Measurements from ENCODE around the gene GANAB.

The GANAB gene

DNA sequence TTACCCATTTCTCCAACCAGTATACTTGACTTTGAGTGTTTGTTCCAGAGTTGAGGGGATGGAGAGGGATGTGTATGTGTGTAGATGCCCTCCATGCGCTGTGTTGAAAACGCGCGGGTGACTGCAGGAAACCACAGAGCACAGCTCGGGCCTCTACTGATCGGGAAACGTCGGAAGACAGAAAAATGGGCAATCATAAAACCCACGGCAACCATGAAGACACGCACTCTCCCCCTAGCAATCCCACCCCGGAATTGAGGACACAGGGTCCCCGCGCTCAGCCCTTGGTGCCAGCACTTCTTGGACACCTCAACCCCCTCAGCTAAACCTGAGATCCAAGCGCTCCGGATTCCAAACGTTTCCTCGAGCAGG, 24.8 kb upstream of the GANAB start:
- H2BK120ac ChIP-seq (ENCODE audit: low read depth, low read length): no peak overlapping the region
- H3K56ac ChIP-seq (ENCODE audit: low read length): peak overlapping the region; percentile 100
- H3K23ac ChIP-seq (ENCODE audit: low read length): no peak overlapping the region
- H4K8ac ChIP-seq (ENCODE audit: low read depth, low read length): no peak overlapping the region
- peak overlapping the region; percentile 72 for H3K4me3 ChIP-seq (ENCODE audit: low read length)
- no peak overlapping the region for H2BK15ac ChIP-seq (replicated peaks; ENCODE audit: low read depth)
- H4K5ac ChIP-seq (ENCODE audit: low read length): peak overlapping the region; percentile 71
- peaks cover 12% of the 10 kb centered on the region for H3K79me1 ChIP-seq (ENCODE audit: low read length)
- no peak overlapping the region for H2AK5ac ChIP-seq (ENCODE audit: low read length)
- H3K27me3 ChIP-seq (ENCODE audit: insufficient read depth, low read length, poor library complexity): no peaks in the 10 kb centered on the region
- DNase-seq: no peak
- no peaks in the 10 kb centered on the region for H3K4me1 ChIP-seq (ENCODE audit: control insufficient read depth, low read depth, low read length)
- H3K36me3 ChIP-seq (ENCODE audit: control insufficient read depth, insufficient read depth, low read length): peaks cover under 1% of the 10 kb centered on the region
- no CpG with 5 or more reads among the region's 17 CpGs for whole genome bisulfite sequencing (ENCODE audit: extremely low coverage, insufficient coverage, low lambda C conversion rate)
- no peak overlapping the region for H2BK5ac ChIP-seq (ENCODE audit: low read length)
- peaks cover 17% of the 10 kb centered on the region for H3K79me2 ChIP-seq (ENCODE audit: control insufficient read depth, insufficient read depth, low read length)
- peak overlapping the region; percentile 87 for H3K4ac ChIP-seq (ENCODE audit: low read depth, low read length)
- peak overlapping the region; percentile 87 for H3K27ac ChIP-seq (ENCODE audit: low read depth, low read length)
- H3K18ac ChIP-seq (ENCODE audit: low read length): peak overlapping the region; percentile 51
- peak overlapping the region; percentile 70 for H3K4me2 ChIP-seq (ENCODE audit: low read length)
- peak overlapping the region; percentile 98 for H3K9ac ChIP-seq (ENCODE audit: low read length)

- no peak overlapping the region for H3K4me3 ChIP-seq (ENCODE audit: low read length)
- H3K56ac ChIP-seq (ENCODE audit: low read length): peak overlapping the region; percentile 30
- no peak overlapping the region for H3K27ac ChIP-seq (ENCODE audit: low read depth, low read length)
- WGBS (ENCODE audit: extremely low coverage, insufficient coverage, low lambda C conversion rate): no CpG with 5 or more reads among the region's 4 CpGs
- peaks cover 28% of the 10 kb centered on the region for H3K79me2 ChIP-seq (ENCODE audit: control insufficient read depth, insufficient read depth, low read length)
- no peaks in the 10 kb centered on the region for H3K36me3 ChIP-seq (ENCODE audit: control insufficient read depth, insufficient read depth, low read length)
- no peak overlapping the region for H3K23ac ChIP-seq (ENCODE audit: low read length)
- no peak overlapping the region for H2BK120ac ChIP-seq (ENCODE audit: low read depth, low read length)
- no peak overlapping the region for H2AK5ac ChIP-seq (ENCODE audit: low read length)
- H3K4me1 ChIP-seq (ENCODE audit: control insufficient read depth, low read depth, low read length): no peaks in the 10 kb centered on the region
- no peaks in the 10 kb centered on the region for H3K27me3 ChIP-seq (ENCODE audit: insufficient read depth, low read length, poor library complexity)
- H3K4me2 ChIP-seq (ENCODE audit: low read length): no peak overlapping the region
- no peak overlapping the region for H3K18ac ChIP-seq (ENCODE audit: low read length)
- no peak overlapping the region for H3K4ac ChIP-seq (ENCODE audit: low read depth, low read length)
- H4K5ac ChIP-seq (ENCODE audit: low read length): no peak overlapping the region
- no peak overlapping the region for H2BK15ac ChIP-seq (replicated peaks; ENCODE audit: low read depth)
- peaks cover 13% of the 10 kb centered on the region for H3K79me1 ChIP-seq (ENCODE audit: low read length)
- peak; percentile 52 for DNase-seq
- peak overlapping the region; percentile 19 for H3K9ac ChIP-seq (ENCODE audit: low read length)
- H2BK5ac ChIP-seq (ENCODE audit: low read length): no peak overlapping the region
- no peak overlapping the region for H4K8ac ChIP-seq (ENCODE audit: low read depth, low read length)
These were observed 23.2 kb upstream of the GANAB start for GRCh38 chr11:62669420-62670161.

- Histone ChIP-seq H4K8ac (ENCODE audit: low read depth, low read length) (no peak overlapping the region), H3K4ac (ENCODE audit: low read depth, low read length) (no peak overlapping the region), H3K27me3 (ENCODE audit: insufficient read depth, low read length, poor library complexity) (no peaks in the 10 kb centered on the region), H2BK5ac (ENCODE audit: low read length) (no peak overlapping the region), H3K4me1 (ENCODE audit: control insufficient read depth, low read depth, low read length) (no peaks in the 10 kb centered on the region), H2BK120ac (ENCODE audit: low read depth, low read length) (no peak overlapping the region), H2BK15ac (replicated peaks; ENCODE audit: low read depth) (no peak overlapping the region), H3K36me3 (ENCODE audit: control insufficient read depth, insufficient read depth, low read length) (peaks cover 1% of the 10 kb centered on the region), H3K9ac (ENCODE audit: low read length) (peak overlapping the region; percentile 96), H3K4me3 (ENCODE audit: low read length) (no peak overlapping the region), H2AK5ac (ENCODE audit: low read length) (no peak overlapping the region), H3K79me2 (ENCODE audit: control insufficient read depth, insufficient read depth, low read length) (peaks cover 33% of the 10 kb centered on the region), H3K79me1 (ENCODE audit: low read length) (peaks cover 13% of the 10 kb centered on the region), H3K56ac (ENCODE audit: low read length) (no peak overlapping the region), H3K18ac (ENCODE audit: low read length) (no peak overlapping the region), H3K27ac (ENCODE audit: low read depth, low read length) (no peak overlapping the region), H3K23ac (ENCODE audit: low read length) (no peak overlapping the region), H4K5ac (ENCODE audit: low read length) (no peak overlapping the region), H3K4me2 (ENCODE audit: low read length) (no peak overlapping the region)
- DNase-seq: no peak
- no CpG with 5 or more reads among the region's 2 CpGs for WGBS (ENCODE audit: extremely low coverage, insufficient coverage, low lambda C conversion rate)
These were observed 21.0 kb upstream of the GANAB start for GRCh38 chr11:62667460-62667859.

- H3K4me3 ChIP-seq (ENCODE audit: low read length): peak overlapping the region; percentile 80
- WGBS (ENCODE audit: extremely low coverage, insufficient coverage, low lambda C conversion rate): no CpG with 5 or more reads among the region's 16 CpGs
- DNase-seq: no peak
These were observed 20.0 kb upstream of the GANAB start for GRCh38 chr11:62666259-62666926.

GRCh38 chr11:62665599-62666258, 19.3 kb upstream of the GANAB start:
- Histone ChIP-seq H3K4me2 (ENCODE audit: low read length) (peak overlapping the region; percentile 69), H3K18ac (ENCODE audit: low read length) (peak overlapping the region; percentile 94), H2BK5ac (ENCODE audit: low read length) (peak overlapping the region; percentile 48), H2AK5ac (ENCODE audit: low read length) (peak overlapping the region; percentile 20), H3K23ac (ENCODE audit: low read length) (peak overlapping the region; percentile 54), H4K8ac (ENCODE audit: low read depth, low read length) (peak overlapping the region; percentile 42), H3K27ac (ENCODE audit: low read depth, low read length) (peak overlapping the region; percentile 73), H3K79me1 (ENCODE audit: low read length) (peaks cover 15% of the 10 kb centered on the region), H3K36me3 (ENCODE audit: control insufficient read depth, insufficient read depth, low read length) (peaks cover 4% of the 10 kb centered on the region), H3K27me3 (ENCODE audit: insufficient read depth, low read length, poor library complexity) (no peaks in the 10 kb centered on the region), H2BK15ac (replicated peaks; ENCODE audit: low read depth) (no peak overlapping the region), H3K4ac (ENCODE audit: low read depth, low read length) (peak overlapping the region; percentile 95), H3K4me1 (ENCODE audit: control insufficient read depth, low read depth, low read length) (no peaks in the 10 kb centered on the region), H3K4me3 (ENCODE audit: low read length) (peak overlapping the region; percentile 80), H3K56ac (ENCODE audit: low read length) (peak overlapping the region; percentile 96), H3K9ac (ENCODE audit: low read length) (peak overlapping the region; percentile 96), H4K5ac (ENCODE audit: low read length) (no peak overlapping the region), H2BK120ac (ENCODE audit: low read depth, low read length) (peak overlapping the region; percentile 7), H3K79me2 (ENCODE audit: control insufficient read depth, insufficient read depth, low read length) (peaks cover 33% of the 10 kb centered on the region)
- no CpG with 5 or more reads among the region's 39 CpGs for WGBS (ENCODE audit: extremely low coverage, insufficient coverage, low lambda C conversion rate)
- DNase-seq: peak; percentile 57

More at GRCh38 chr11:62666259-62666926, 20.0 kb upstream of the GANAB start:
- peak overlapping the region; percentile 69 for H3K4me2 ChIP-seq (ENCODE audit: low read length)
- H3K56ac ChIP-seq (ENCODE audit: low read length): peak overlapping the region; percentile 96
- H2AK5ac ChIP-seq (ENCODE audit: low read length): no peak overlapping the region
- no peaks in the 10 kb centered on the region for H3K4me1 ChIP-seq (ENCODE audit: control insufficient read depth, low read depth, low read length)
- peak overlapping the region; percentile 54 for H3K23ac ChIP-seq (ENCODE audit: low read length)
- H3K36me3 ChIP-seq (ENCODE audit: control insufficient read depth, insufficient read depth, low read length): peaks cover 4% of the 10 kb centered on the region
- peak overlapping the region; percentile 96 for H3K9ac ChIP-seq (ENCODE audit: low read length)
- H3K79me2 ChIP-seq (ENCODE audit: control insufficient read depth, insufficient read depth, low read length): peaks cover 33% of the 10 kb centered on the region
- peak overlapping the region; percentile 38 for H3K4ac ChIP-seq (ENCODE audit: low read depth, low read length)
- no peak overlapping the region for H2BK15ac ChIP-seq (replicated peaks; ENCODE audit: low read depth)
- H3K79me1 ChIP-seq (ENCODE audit: low read length): peaks cover 15% of the 10 kb centered on the region
- no peak overlapping the region for H4K5ac ChIP-seq (ENCODE audit: low read length)
- H2BK120ac ChIP-seq (ENCODE audit: low read depth, low read length): no peak overlapping the region
- H3K27me3 ChIP-seq (ENCODE audit: insufficient read depth, low read length, poor library complexity): no peaks in the 10 kb centered on the region
- peak overlapping the region; percentile 25 for H3K27ac ChIP-seq (ENCODE audit: low read depth, low read length)
- no peak overlapping the region for H4K8ac ChIP-seq (ENCODE audit: low read depth, low read length)
- no peak overlapping the region for H3K18ac ChIP-seq (ENCODE audit: low read length)
- peak overlapping the region; percentile 18 for H2BK5ac ChIP-seq (ENCODE audit: low read length)

Measured in mesendoderm (in vitro differentiated cells).